Activated CD4-positive, alpha-beta T cell treated with anti-CD3 and anti-CD28 coated beads, Interleukin-2, amount 10 ng/mL, durations not matched to agents 24 days and 14 days (primary cell): Measurements from ENCODE around the gene MATR3. TPM values are rescaled to one million over a fixed set of nuclear protein-coding genes. Genes with fewer than 3 reads are reported as not detected.
"Not testable (repeated sequence)": the region's sequence is repeated elsewhere in the genome, so short reads cannot be mapped to it uniquely, and the experiment has no call there.

Experiments
- DNase-seq: peaks from one replicate; pipeline ENCODE4 v3.0.0; 2022
- H3K27ac Mint-ChIP-seq: one replicate; pipeline ENCODE4 v1.8.0; 2022; ENCODE audit warnings: mild to moderate bottlenecking, mixed read lengths
- H3K27me3 Mint-ChIP-seq: one replicate; pipeline ENCODE4 v1.8.0; 2022; ENCODE audit warnings: mixed read lengths
- H3K36me3 Mint-ChIP-seq: one replicate; pipeline ENCODE4 v1.8.0; 2022; ENCODE audit warnings: low read depth, mild to moderate bottlenecking, mixed read lengths
- H3K4me1 Mint-ChIP-seq: one replicate; pipeline ENCODE4 v1.8.0; 2021; ENCODE audit warnings: mixed read lengths
- H3K4me3 Mint-ChIP-seq: one replicate; pipeline ENCODE4 v1.8.0; 2022; ENCODE audit warnings: mild to moderate bottlenecking, moderate library complexity, mixed read lengths
- H3K9me3 Mint-ChIP-seq: one replicate; pipeline ENCODE4 v1.8.0; 2021; ENCODE audit warnings: mixed read lengths
- intact Hi-C: fragments of 100-400 bp; cut with micrococcal nuclease; formaldehyde crosslinking; loops from one replicate; pipeline ENCODE4 v1.15.1; 2023
- total RNA-seq: library from RNA; stranded (reverse); gene quantifications from 2 replicates; pipeline ENCODE4 v1.2.3, GENCODE V29; 2022

Gene MATR3
- total RNA-seq, 1 donor from 2014 or later, result 258 TPM

DNA sequence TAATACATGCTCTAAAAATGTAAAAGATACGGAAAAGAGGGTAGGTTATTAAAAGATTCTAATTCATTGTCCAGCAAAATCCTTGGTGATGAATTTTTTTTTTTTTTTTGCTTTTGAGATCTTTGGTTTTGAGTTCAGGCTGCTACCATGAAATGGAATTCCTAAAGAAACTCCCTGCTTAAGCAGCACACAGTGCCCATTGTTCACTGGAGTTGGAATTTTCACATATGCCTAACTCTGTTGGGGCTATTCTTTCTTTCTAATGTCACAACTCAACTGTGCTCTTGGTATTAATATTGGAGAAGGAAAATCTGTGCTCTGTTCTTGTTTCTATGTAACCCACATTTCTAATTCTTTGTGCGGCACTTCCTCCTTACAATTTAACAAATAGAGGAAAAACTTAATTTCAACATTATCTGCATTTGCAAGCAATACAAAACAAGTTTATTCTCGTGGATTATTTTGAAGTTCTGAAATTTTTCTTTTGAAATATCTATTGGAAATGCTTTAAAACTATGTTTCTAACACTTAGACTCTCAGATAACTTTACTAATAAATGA lies 21.6 kb downstream of the MATR3 start:
- Mint-ChIP-seq H3K27ac (peak overlapping the region; percentile 37), H3K9me3 (no peaks in the 10 kb centered on the region), H3K4me3 (no peak overlapping the region), H3K27me3 (no peaks in the 10 kb centered on the region), H3K4me1 (peaks cover 16% of the 10 kb centered on the region), H3K36me3 (peaks cover 41% of the 10 kb centered on the region)
- no peak for DNase-seq
- intact Hi-C loops, result no loop called here

DNA sequence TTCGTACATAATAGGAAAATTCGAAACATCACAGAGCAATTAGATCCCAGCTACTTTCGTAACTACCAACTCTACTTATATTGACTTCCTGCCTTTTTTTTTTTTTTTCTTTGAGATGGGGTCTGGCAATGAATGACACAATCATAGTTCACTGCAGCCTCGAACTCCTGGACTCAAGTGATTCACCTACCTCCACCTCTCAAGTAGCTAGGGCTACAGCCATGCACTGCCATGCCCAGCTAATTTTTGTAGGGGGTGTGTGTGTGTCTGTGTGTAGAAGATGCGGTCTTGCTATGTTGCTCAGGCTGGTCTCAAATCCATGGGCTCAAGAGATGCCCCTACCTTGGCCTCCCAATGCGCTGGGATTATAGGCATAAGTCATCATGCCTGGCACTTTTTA lies 42.3 kb downstream of the MATR3 start:
- no peaks in the 10 kb centered on the region for H3K9me3 Mint-ChIP-seq
- H3K4me3 Mint-ChIP-seq, result no peak overlapping the region
- H3K36me3 Mint-ChIP-seq, result peaks cover 15% of the 10 kb centered on the region
- peaks cover 8% of the 10 kb centered on the region for H3K4me1 Mint-ChIP-seq
- H3K27me3 Mint-ChIP-seq, result no peaks in the 10 kb centered on the region
- intact Hi-C loops, result no loop called here
- peak; percentile 56 for DNase-seq
- peak overlapping the region; percentile 76 for H3K27ac Mint-ChIP-seq

DNA sequence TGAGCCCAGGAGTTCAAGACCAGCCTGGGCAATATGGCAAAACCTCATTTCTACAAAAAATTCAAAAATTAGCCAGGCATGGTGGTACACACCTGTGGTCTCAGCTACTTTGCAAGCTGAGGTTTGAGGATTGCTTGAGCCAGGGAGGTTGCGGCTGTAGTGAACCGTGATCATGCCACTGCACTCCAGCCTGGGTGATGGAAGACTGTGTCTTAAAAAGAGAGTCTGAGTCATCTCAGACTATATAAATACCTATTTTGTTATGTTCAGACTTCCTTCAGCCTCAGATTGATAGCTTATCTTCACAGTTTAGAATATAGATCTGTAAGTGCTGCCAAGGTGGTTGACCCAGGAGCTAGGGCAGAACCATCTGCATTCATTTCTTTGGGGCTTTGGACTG lies 46.5 kb downstream of the MATR3 start:
- Mint-ChIP-seq H3K27ac (no peak overlapping the region), H3K27me3 (no peaks in the 10 kb centered on the region), H3K4me3 (peak overlapping the region; percentile 28), H3K4me1 (peaks cover 37% of the 10 kb centered on the region), H3K36me3 (peaks cover 18% of the 10 kb centered on the region), H3K9me3 (no peaks in the 10 kb centered on the region)
- intact Hi-C loops, result loop anchor here (5.0 kb wide), 1 partner anchor 177 kb away; no protein-coding TSS in a partner anchor
- DNase-seq, result no peak

DNA sequence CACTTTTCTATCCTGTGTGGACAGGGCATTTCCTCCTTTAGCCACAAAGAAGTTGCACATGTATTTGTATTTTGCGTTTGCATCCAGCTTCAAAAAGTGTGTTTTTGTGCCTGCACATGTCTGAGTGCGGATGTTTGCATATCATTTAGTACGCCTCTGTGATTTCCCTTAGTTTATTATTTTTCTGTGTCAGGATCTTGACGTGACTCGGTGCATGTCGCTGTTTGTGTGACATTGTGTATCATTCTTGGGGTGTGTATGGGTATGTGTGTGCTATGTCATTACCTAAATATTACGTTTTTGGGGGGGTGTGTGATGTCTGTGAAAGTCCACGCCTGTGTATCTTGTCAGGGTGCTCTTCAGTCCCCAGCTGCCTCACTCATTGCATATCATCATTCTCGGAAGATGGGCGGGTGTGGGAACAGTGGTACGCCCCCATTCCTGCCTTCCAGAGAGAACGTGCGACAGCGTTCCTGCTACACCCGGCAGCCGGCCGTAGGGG lies 47.7 kb downstream of the MATR3 start:
- Mint-ChIP-seq H3K27me3 (no peaks in the 10 kb centered on the region), H3K4me1 (peaks cover 39% of the 10 kb centered on the region), H3K4me3 (peak overlapping the region; percentile 97), H3K9me3 (no peaks in the 10 kb centered on the region), H3K36me3 (peaks cover 25% of the 10 kb centered on the region), H3K27ac (peak overlapping the region; percentile 100)
- intact Hi-C loops, result loop anchor here (1.0 to 5.0 kb wide), 3 partner anchors 47 to 176 kb away; no protein-coding TSS in a partner anchor
- DNase-seq, result no peak

DNA sequence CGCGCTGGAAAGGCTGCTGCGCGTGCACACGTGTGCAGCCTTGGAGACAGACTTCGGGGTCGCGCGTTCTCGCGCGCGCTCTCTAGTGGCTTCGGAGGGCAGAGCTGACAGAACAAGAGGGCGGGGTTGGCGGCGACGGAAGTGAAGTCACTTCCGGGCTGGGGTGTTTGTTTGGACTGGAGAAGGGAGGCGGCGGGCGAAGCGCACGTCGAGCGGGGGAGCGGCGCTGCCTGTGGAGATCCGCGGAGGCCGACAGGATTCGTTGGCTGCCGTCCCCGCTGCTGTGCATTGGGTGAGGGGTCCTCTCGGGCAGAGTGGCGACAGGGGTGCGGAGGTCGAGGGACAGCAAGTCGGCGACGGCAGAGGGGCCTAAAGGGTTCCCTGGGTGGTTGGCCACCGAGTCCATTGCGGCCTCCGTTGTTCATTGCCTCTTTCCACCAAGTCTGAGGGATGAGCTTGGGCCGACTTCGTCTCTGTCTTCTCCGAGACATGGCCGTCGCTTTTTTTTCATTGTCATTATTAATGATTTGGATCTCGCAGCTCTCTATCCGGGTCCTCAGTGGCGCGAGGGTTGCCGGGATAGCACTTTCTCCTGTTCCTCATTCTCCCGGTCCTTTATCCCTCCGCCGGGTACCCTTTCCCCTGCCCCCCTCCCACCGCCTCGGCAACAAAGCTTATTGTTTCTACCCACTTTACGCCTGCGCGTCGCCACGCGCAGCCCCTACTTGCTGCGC lies 48.3 kb downstream of the MATR3 start, which contains the start of gene PAIP2:
TSS of gene PAIP2 (plus strand) at position 166 of the 734 bp plus-strand sequence. CDS start 21,931 bp downstream, outside the sequence.
- Mint-ChIP-seq H3K27ac (peak within 1 kb of the TSS; percentile 100), H3K4me3 (peak within 1 kb of the TSS; percentile 97), H3K27me3 (no peaks in the 10 kb centered on the region), H3K36me3 (peaks cover 26% of the 10 kb centered on the region), H3K4me1 (peaks cover 39% of the 10 kb centered on the region), H3K9me3 (no peaks in the 10 kb centered on the region)
- DNase-seq, result peak; percentile 99
- intact Hi-C loops, result loop anchor here (1.0 to 5.0 kb wide), 4 partner anchors 48 to 219 kb away; partner anchors contain the start of gene UBE2D2

DNA sequence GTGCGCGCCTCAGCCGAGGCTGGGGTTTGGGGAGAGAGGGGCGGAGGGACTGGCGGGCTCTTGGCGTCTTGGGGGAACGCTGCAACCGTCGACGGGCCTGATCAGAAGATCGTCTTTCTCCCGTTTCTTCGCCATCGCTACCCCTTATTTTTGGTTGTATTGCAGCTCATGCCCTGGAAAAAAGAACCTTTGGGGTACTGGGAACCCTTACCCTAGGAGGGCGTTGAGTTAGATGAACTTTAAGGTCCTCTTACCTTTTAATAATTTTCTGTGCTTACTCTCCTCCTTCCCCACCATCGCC lies 48.8 kb downstream of the MATR3 start:
- H3K4me3 Mint-ChIP-seq, result peak overlapping the region; percentile 97
- H3K27me3 Mint-ChIP-seq, result no peaks in the 10 kb centered on the region
- peaks cover 28% of the 10 kb centered on the region for H3K36me3 Mint-ChIP-seq
- intact Hi-C loops, result loop anchor here (2.0 to 5.0 kb wide), 2 partner anchors 175 to 218 kb away; partner anchors contain the start of gene UBE2D2
- DNase-seq, result no peak
- no peaks in the 10 kb centered on the region for H3K9me3 Mint-ChIP-seq
- H3K27ac Mint-ChIP-seq, result peak overlapping the region; percentile 100
- H3K4me1 Mint-ChIP-seq, result peaks cover 40% of the 10 kb centered on the region

DNA sequence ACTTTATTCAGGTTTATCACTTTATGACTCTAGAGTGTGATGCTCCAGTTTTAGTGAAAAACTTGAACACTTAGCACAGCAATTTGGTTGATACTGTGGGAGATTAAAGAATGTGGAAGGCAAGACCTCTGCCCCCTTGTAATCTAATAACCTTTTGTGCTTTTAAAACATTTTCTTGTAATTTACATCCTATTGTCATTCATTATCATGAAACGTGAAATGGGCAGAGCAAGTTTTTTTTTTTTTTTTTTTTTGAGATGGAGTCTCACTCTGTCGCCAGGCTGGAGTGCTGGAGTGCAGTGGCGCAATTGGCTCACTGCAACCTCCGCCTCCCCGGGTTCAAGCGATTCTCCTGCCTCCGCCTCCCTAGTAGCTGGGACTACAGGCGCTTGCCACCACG lies 49.9 kb downstream of the MATR3 start:
- H3K9me3 Mint-ChIP-seq, result no peaks in the 10 kb centered on the region
- no peak overlapping the region for H3K27ac Mint-ChIP-seq
- intact Hi-C loops, result loop anchor here (2.0 to 5.0 kb wide), 2 partner anchors 174 to 217 kb away; partner anchors contain the start of gene UBE2D2
- H3K4me1 Mint-ChIP-seq, result peaks cover 40% of the 10 kb centered on the region
- no peaks in the 10 kb centered on the region for H3K27me3 Mint-ChIP-seq
- peaks cover 28% of the 10 kb centered on the region for H3K36me3 Mint-ChIP-seq
- DNase-seq, result no peak
- peak overlapping the region; percentile 97 for H3K4me3 Mint-ChIP-seq

DNA sequence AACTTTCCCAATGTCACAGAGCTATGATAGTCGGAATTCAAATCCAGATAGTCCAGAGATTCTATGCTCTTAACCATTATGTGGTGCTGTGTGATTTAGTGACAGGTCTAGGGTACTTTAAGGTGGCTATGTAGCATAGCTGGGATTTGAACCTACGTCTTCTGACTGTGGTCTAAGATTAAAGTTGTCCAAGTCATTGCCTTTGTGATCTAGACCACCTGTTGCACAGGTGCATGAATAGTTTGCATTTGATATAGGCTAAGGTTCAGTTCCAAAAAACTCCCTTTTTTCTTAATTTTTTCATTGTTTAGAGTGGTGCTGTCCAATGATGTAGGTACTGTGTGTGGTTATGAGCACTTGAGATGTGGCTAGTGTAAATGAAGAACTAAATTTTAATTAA lies 50.6 kb downstream of the MATR3 start:
- intact Hi-C loops, result loop anchor here (5.0 kb wide), 1 partner anchor 173 kb away; no protein-coding TSS in a partner anchor
- no peaks in the 10 kb centered on the region for H3K27me3 Mint-ChIP-seq
- peaks cover 32% of the 10 kb centered on the region for H3K36me3 Mint-ChIP-seq
- H3K4me3 Mint-ChIP-seq, result peak overlapping the region; percentile 35
- no peaks in the 10 kb centered on the region for H3K9me3 Mint-ChIP-seq
- peaks cover 41% of the 10 kb centered on the region for H3K4me1 Mint-ChIP-seq
- DNase-seq, result no peak
- no peak overlapping the region for H3K27ac Mint-ChIP-seq

DNA sequence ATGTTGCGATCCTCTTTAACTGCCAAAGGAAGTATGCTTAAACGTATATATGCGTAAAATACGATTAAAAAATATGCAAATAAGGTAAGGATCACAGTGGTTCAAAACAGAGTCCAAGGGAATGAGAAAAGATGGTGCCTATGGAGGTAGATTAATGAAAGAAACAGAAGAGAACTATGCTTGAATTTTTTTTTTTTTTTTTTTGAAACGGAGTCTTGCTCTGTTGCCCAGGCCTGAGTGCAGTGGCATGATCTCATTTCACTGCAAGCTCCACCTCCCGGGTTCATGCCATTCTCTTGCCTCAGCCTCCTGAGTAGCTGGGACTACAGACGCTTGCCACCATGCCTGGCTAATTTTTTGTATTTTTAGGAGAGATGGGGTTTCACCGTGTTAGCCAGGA lies 51.9 kb downstream of the MATR3 start:
- DNase-seq, intact Hi-C loops, H3K27ac Mint-ChIP-seq, H3K27me3 Mint-ChIP-seq, H3K9me3 Mint-ChIP-seq, H3K4me3 Mint-ChIP-seq: not testable (repeated sequence)
- Mint-ChIP-seq H3K36me3 (peaks cover 32% of the 10 kb centered on the region), H3K4me1 (peaks cover 41% of the 10 kb centered on the region)

DNA sequence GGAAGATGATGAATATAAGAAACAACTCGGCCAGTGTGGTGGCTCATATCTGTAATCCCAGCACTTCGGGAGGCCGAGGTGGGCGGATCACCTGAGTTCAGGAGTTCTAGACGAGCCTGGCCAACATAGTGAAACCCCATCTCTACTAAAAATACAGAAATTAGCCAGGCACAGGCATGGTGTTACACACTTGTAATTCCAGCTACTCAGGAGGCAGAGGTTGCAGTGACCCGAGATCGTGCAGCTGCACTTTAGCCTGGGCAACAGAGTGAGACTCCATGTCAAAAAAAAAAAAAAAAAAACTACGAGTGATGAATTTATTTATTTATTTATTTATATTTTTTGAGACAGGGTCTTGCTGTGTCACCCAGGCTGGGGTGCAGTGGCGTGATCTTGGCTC lies 54.3 kb downstream of the MATR3 start:
- H3K27ac Mint-ChIP-seq, H3K4me3 Mint-ChIP-seq, H3K9me3 Mint-ChIP-seq, DNase-seq, H3K27me3 Mint-ChIP-seq, intact Hi-C loops: not testable (repeated sequence)
- Mint-ChIP-seq H3K36me3 (peaks cover 34% of the 10 kb centered on the region), H3K4me1 (peaks cover 26% of the 10 kb centered on the region)

DNA sequence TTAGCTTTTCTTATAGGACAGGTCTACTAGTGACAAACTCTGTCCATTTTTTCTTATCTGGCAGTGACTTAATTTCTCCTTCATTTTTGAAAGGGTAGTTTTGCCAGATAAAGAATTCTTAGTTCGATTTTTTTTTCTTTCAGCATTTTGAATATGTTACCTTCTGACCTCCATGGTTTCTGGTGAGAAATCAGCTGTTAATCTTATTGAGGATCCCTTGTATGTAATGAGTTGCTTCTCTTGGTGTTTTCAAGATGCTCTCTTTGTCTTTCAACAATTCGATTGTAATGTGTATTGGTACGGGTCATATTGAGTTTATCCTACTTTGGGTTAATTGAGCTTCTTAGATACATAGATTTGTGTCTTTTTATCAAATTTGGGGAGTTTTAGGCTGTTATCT lies 60.6 kb downstream of the MATR3 start:
- no peak for DNase-seq
- H3K27me3 Mint-ChIP-seq, result no peaks in the 10 kb centered on the region
- intact Hi-C loops, result no loop called here
- H3K36me3 Mint-ChIP-seq, result peaks cover 33% of the 10 kb centered on the region
- no peak overlapping the region for H3K27ac Mint-ChIP-seq
- no peak overlapping the region for H3K4me3 Mint-ChIP-seq
- H3K9me3 Mint-ChIP-seq, result peaks cover 3% of the 10 kb centered on the region
- H3K4me1 Mint-ChIP-seq, result peaks cover 5% of the 10 kb centered on the region

DNA sequence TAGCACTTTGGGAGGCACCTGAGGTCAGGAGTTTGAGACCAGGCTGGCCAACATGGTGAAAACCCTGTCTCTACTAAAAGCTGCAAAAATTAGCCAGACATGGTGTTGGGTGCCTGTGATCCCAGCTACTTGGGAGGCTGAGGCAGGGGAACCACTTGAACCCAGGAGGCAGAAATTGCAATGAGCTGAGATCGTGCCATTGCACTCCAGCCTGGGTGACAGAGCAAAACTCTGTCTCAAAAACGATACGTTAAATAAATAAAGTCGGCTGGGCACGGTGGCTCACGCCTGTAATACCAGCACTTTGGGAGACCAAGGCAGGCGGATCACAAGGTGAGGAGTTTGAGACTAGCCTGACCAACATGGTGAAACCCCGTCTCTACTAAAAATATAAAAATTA lies 62.4 kb downstream of the MATR3 start:
- H3K27me3 Mint-ChIP-seq, H3K27ac Mint-ChIP-seq, H3K4me3 Mint-ChIP-seq, intact Hi-C loops, H3K4me1 Mint-ChIP-seq, H3K9me3 Mint-ChIP-seq, DNase-seq: not testable (repeated sequence)
- peaks cover 37% of the 10 kb centered on the region for H3K36me3 Mint-ChIP-seq

DNA sequence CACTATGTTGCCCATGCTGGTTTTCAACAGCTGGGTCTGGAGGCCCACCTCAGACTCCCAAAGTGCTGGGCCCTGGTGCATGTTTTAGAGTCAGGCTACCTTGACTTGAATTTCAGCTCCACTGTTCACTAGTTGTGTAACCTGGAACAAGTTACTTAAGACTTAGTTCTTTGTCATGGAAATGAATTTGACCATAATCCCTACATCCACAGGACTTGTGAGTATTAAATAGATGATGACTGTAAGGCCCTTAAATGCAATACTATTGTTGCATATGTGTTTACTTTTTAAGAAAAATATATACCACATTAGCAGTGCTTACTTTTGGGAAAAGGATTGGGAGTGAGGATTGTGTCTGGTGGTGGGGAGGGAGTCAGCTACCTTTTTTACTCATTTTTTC lies 64.5 kb downstream of the MATR3 start:
- peaks cover 9% of the 10 kb centered on the region for H3K4me1 Mint-ChIP-seq
- no peak overlapping the region for H3K27ac Mint-ChIP-seq
- intact Hi-C loops, result no loop called here
- DNase-seq, result no peak
- peaks cover 33% of the 10 kb centered on the region for H3K36me3 Mint-ChIP-seq
- no peaks in the 10 kb centered on the region for H3K27me3 Mint-ChIP-seq
- no peak overlapping the region for H3K4me3 Mint-ChIP-seq
- H3K9me3 Mint-ChIP-seq, result peaks cover 3% of the 10 kb centered on the region

DNA sequence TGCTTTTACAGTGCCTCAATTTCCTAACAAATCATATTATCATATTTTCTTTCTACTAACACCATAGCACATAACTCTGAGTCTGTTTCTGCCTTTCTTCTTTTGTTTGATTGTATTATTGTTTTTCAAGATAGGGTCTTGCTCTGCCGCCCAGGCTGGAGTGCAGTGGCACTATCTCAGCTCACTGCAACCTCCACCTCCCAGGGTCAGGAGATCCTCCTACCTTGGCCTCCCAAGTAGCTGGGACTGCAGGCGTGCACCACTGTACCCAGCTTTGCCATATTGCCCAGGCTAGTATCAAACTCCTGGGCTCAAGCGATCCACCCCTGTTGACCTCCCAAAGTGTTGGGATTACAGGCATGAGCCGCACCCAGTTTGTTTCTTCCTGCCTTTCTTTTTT lies 66.8 kb downstream of the MATR3 start:
- H3K4me1 Mint-ChIP-seq, result peaks cover 12% of the 10 kb centered on the region
- intact Hi-C loops, result no loop called here
- no peaks in the 10 kb centered on the region for H3K9me3 Mint-ChIP-seq
- no peak overlapping the region for H3K27ac Mint-ChIP-seq
- no peaks in the 10 kb centered on the region for H3K27me3 Mint-ChIP-seq
- DNase-seq, result no peak
- H3K4me3 Mint-ChIP-seq, result no peak overlapping the region
- peaks cover 38% of the 10 kb centered on the region for H3K36me3 Mint-ChIP-seq
